Activated CD4-positive, alpha-beta T cell treated with anti-CD3 and anti-CD28 coated beads, Interleukin-2, amount 50 U/mL, for 48 hours (primary cell): ENCODE data around the gene MRPS27.
"Not testable (repeated sequence)": the region's sequence is repeated elsewhere in the genome, so short reads cannot be mapped to it uniquely, and the experiment has no call there.

Source experiments
- DNase-seq, 2 experiments: peaks; one replicate each; pipeline ENCODE4 v3.0.0-alpha.2; 2020

The MRPS27 gene

DNA sequence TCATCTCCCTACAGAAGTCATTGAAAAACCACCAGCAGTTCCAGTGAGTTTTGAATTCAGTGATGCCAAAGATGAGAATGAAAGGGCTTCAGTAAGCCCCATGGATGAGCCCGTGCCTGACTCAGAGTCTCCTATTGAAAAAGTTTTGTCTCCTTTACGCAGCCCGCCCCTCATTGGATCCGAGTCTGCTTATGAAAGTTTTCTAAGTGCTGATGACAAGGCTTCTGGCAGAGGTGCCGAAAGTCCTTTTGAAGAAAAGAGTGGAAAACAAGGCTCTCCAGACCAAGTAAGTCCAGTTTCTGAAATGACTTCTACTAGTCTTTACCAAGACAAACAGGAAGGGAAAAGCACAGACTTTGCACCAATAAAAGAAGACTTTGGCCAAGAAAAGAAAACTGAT is 122.6 kb downstream of the MRPS27 start:
- no peak for DNase-seq

DNA sequence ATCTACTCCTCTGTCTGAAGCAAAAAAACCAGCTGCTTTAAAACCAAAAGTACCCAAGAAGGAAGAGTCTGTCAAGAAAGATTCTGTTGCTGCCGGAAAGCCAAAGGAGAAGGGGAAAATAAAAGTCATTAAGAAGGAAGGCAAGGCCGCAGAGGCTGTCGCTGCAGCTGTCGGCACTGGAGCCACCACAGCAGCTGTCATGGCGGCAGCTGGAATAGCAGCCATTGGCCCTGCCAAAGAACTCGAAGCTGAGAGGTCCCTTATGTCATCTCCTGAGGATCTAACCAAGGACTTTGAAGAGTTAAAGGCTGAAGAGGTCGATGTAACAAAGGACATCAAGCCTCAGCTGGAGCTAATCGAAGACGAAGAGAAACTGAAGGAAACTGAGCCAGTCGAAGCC is 124.5 kb downstream of the MRPS27 start:
- DNase-seq: no peak

GRCh38 chr5:72194846-72195245 is 125.2 kb downstream of the MRPS27 start:
- peak; percentile 48 to 67 for DNase-seq

DNA sequence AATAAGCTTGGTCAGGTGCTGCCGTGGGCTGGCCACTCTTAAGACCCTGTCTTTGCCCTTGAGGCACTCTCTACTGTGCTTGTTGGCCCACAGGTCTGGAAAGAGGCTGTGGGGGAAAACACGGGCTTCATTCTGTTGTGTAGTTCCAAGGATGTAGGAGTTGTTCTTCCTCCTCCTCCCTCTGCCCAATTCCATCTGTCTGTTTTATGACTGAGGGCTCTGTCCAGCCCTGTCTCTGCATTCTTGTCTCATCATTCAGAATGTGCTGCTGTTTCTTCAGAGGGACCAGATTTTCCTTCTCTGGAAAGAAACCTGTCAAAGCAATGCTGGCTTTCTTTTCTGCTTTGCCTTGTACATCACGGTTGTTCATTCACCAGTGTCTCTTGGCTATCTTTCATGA is 128.6 kb downstream of the MRPS27 start:
- DNase-seq: no peak

DNA sequence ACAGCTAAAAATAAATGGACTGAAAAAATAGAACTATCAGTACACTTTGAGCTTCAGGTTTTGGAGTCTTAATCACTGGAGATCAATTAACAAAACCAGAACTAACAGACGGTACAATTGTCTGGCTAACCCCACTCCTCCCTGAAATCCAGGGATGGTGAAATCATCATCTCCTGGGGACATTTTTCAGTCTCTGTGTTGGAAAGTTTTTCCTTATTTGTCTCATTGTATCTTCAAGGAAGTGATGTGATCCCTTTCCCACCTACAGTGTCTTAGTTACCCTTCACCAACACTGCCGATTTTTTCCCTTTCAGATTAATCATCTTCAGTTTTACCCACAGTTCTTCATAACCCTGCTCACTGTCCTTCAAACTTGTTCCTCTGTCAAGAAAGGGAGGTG is 130.9 kb downstream of the MRPS27 start:
- DNase-seq: no peak

- DNase-seq: no peak
Observed at GRCh38 chr5:72188166-72188565, 131.9 kb downstream of the MRPS27 start.

DNA sequence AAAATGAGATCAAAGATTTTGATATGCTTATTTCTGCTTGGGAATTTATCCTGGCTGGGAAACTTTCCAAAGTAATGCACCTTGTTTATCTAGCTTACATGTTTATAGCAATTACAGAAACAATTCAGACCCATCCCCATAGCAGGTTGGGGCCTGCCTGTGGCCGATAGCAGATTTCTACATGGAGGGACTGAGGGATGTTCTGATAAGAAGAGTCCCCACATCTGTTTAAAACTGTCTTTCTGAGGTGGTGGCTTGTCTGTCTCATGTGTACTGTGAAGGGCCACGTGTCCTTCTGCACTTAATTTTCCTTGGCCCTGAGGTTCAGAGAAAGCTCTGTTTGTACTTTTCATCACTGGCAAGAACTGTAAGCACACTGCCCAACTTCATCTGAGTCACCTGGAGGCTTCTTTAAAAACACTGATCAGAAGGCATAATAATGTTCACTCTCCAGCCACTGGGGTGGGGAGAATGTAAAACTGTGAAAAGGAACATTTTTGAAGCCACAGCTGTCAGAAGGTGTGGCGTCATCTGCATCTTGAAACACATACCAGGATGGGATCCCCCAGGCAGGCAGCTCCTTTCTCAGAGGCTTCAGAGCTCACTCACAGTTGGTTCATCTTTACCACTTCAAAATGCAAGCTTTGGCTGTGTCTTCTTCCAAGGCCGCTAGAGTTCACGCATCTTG is 132.5 kb downstream of the MRPS27 start:
- no peak for DNase-seq

DNA sequence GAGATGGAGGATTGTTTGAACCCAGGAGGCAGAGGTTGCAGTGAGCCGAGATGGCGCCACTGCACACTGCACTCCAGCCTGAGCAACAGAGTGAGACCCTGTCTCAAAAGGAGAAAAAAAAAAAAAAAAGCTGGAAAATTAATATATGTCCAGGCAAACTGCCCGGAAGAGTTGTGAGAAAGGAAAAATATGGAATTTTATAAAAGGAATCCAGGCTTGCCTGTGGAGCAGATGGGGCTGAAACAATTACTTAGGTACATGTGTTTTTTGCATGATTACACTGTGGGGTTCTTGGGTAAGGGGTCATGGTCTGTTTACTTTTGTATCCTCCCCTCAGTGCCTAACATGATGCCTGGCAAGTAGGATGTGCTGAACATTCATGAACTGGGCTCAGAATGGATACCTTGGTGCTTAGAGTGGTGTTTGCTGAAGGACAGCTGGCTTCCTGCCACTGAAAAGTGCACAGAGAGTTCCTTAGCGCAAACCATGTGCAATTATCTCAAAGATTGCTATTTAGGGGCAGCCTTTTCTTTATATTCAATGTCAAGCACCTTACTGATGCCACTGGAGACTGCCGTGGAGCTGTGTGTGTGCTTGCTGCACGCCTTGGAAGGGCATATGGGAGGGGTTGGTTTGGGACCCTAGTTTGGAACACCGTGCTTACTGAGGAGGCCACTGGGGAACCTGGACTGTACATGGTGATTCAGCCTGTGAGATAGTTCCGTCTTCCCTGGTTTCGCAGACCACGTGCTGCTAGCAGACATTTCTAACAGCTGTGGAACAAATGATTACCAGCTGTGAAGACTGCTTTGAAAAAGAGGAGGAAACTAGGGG is 134.3 kb downstream of the MRPS27 start:
- DNase-seq: no peak

- no peak for DNase-seq
Observed at GRCh38 chr5:72184408-72184807, 135.6 kb downstream of the MRPS27 start.

- DNase-seq: no peak
Observed at GRCh38 chr5:72183101-72183520, 136.9 kb downstream of the MRPS27 start.

DNA sequence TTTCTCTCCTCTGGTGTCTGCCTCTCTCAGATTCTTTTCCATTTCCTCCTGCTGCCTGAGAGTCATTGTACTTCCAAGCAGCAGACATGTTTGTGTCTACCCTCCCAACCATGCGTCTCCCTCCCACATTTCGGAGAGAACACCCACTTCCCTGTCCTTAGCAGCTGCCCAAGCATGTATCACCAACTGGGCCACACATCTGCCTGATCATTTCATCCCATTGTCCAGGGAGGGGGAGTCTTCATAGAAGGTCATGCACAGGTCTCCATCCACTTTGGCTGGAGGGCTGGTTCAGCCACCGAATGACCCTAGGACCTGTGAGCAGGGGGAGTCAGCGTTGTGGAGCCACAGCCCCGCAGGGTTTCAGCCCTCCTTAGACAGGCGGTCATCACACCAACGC is 137.4 kb downstream of the MRPS27 start:
- no peak for DNase-seq

- DNase-seq: no peak
Observed at GRCh38 chr5:72180925-72181324, 139.1 kb downstream of the MRPS27 start.

- no peak for DNase-seq
Observed at GRCh38 chr5:72179816-72180440, 140.1 kb downstream of the MRPS27 start.

GRCh38 chr5:72179028-72179815 is 140.8 kb downstream of the MRPS27 start:
- no peak for DNase-seq

DNA sequence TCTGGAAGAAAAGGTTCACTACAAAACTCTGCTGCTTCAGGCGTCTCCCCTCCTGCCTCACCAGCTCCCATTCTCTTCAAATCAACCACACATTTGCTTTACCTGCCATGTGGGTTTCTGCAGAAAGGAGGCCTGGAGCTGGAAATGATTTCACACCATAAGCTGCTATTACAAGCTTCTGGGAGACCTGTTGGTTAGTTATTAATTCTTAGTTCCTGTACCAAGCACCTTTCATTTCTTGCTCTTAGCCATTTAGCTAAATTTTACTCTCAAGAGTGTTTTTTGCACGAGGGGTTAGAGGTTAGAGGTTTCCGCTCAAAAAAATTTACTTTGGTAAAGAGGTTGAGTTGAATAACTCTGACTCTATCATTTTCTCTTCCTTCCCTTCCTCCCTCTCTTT is 142.5 kb downstream of the MRPS27 start:
- no peak for DNase-seq

DNA sequence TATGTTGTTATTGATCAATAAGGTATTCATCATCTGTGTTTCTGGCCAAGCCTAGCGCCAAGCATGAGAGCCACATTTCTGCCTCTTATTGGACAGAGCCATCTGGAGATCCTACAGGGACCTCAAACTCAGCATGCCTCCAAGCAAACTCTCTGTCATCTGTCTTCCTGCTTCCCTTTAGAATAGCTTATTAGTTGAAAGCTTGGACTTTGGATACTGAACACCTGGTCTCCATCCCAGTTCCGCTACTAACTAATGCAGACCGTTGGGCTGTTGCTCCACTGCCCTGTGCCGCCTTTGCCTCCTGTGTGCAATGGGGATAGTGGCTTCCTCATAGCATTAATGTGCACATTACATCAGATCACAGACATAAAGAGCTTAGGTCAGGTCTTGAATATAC is 147.3 kb downstream of the MRPS27 start:
- no peak for DNase-seq

DNA sequence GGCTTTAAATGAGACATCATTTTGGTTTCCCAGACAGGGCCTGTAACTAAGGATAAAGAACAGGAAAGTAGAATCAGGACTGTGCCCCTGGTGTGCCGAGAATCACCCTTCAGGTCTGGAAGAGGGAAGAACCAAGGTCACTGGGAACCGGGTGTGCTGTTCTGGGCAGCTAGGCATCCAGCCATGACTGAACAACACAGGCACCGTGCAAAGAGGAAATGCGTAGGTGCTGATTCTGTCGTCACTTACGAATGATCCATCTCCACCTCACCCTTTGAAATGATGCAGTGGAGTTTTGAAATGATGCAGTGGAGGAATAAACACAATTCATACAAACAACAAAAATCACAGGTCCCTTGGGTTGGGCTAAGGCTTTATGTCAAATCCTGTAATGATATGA is 148.4 kb downstream of the MRPS27 start:
- DNase-seq: peak; percentile 19 to 37

DNA sequence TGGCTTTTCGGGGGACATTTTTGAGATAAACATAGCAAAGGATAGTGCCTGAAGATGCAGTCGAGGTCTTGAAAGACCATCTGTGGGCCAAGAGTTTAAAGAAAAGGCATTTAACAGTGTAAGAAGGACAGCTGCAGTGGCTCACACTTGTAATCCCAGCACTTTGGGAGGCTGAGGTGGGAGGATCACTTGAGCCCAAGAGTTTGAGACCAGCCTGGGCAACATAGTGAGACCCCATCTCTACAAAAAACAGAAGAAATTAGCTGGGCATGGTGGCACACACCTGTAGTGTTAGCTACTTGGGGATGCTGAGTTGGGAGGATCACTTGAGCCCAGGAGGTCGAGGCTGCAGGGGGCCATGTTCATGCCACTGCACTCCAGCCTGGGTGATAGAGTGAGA is 148.9 kb downstream of the MRPS27 start:
- DNase-seq: not testable (repeated sequence)

- no peak for DNase-seq
Observed at GRCh38 chr5:72170101-72170500, 149.9 kb downstream of the MRPS27 start.
